ENCODE measurements around the gene COX20. TPM values are rescaled to one million over a fixed set of nuclear protein-coding genes. Genes with fewer than 3 reads are reported as not detected.

The COX20 gene
- total and polyA plus RNA-seq, 2 of the 13 experiments (the other 11 are each of a cell fraction or from before 2014, with no cell fraction given) = 34.4 to 95.8 TPM

DNA sequence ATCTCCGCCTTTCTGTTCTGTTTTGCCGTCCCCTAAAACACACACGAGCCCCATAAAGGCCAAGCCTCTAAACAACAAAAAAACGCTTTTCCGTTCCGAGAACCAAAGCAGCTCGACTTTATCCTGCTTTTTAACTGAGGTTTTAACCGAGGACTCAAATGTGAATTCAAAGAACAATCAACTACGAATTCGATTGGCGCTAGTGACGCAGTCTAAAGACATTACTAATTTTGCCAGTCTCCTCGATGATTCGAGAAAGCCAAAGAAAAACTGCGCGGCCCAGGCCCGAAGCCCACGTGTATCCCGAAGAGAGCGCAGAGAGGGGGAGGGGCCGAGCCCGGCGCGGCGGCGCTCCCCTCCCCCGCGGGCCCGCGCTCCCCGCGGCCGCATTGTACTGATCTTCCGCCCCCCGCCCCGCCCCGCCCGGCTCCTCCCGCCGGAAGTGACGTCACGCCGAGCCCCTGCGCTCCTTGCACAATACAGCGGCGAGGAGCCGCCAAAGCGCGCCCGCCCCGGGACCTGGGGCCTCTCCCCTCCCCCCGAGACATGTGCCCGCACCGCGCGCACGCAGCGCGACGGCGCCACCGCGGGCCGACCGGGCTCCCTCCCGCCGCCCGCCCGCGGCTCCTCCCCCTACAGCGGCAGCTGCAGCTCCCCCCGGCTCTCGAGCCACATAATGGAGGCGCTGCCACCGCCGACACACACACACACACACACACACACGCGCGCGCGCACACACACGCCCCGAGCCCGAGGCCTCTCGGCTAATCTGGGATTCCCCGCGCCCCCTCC lies 27.4 kb downstream of the COX20 start (continued):
- TF ChIP-seq, protein P1, sequence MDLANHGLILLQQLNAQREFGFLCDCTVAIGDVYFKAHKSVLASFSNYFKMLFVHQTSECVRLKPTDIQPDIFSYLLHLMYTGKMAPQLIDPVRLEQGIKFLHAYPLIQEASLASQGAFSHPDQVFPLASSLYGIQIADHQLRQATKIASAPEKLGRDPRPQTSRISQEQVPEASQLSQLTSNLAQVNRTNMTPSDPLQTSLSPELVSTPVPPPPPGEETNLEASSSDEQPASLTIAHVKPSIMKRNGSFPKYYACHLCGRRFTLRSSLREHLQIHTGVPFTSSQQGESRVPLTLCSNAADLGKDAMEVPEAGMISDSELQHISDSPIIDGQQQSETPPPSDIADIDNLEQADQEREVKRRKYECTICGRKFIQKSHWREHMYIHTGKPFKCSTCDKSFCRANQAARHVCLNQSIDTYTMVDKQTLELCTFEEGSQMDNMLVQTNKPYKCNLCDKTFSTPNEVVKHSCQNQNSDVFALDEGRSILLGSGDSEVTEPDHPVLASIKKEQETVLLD (CRISPR knock-in tag; IDR thresholded peaks at IDR 0.05; ENCODE audit: low read depth) = peak; percentile 99
- TF ChIP-seq, protein P2, sequence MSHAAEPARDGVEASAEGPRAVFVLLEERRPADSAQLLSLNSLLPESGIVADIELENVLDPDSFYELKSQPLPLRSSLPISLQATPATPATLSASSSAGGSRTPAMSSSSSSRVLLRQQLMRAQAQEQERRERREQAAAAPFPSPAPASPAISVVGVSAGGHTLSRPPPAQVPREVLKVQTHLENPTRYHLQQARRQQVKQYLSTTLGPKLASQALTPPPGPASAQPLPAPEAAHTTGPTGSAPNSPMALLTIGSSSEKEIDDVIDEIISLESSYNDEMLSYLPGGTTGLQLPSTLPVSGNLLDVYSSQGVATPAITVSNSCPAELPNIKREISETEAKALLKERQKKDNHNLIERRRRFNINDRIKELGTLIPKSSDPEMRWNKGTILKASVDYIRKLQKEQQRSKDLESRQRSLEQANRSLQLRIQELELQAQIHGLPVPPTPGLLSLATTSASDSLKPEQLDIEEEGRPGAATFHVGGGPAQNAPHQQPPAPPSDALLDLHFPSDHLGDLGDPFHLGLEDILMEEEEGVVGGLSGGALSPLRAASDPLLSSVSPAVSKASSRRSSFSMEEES (CRISPR knock-in tag; IDR thresholded peaks at IDR 0.05) = peak; percentile 32; the same call in 1 of the 2 replicates
- TF ChIP-seq HCFC1 (IDR thresholded peaks at IDR 0.05; ENCODE audit: low read depth, low read length) (0 out of 2 replicates have a peak, but pooled peaks have one; percentile 25), KLF12 (CRISPR knock-in tag; IDR thresholded peaks at IDR 0.05; ENCODE audit: borderline replicate concordance) (peak; percentile 78; the same call in 1 of the 2 replicates), RFX5 (IDR thresholded peaks at IDR 0.05; ENCODE audit: low read depth, low read length) (0 out of 2 replicates have a peak, but pooled peaks have one; percentile 19)
- TF ChIP-seq, protein P3, sequence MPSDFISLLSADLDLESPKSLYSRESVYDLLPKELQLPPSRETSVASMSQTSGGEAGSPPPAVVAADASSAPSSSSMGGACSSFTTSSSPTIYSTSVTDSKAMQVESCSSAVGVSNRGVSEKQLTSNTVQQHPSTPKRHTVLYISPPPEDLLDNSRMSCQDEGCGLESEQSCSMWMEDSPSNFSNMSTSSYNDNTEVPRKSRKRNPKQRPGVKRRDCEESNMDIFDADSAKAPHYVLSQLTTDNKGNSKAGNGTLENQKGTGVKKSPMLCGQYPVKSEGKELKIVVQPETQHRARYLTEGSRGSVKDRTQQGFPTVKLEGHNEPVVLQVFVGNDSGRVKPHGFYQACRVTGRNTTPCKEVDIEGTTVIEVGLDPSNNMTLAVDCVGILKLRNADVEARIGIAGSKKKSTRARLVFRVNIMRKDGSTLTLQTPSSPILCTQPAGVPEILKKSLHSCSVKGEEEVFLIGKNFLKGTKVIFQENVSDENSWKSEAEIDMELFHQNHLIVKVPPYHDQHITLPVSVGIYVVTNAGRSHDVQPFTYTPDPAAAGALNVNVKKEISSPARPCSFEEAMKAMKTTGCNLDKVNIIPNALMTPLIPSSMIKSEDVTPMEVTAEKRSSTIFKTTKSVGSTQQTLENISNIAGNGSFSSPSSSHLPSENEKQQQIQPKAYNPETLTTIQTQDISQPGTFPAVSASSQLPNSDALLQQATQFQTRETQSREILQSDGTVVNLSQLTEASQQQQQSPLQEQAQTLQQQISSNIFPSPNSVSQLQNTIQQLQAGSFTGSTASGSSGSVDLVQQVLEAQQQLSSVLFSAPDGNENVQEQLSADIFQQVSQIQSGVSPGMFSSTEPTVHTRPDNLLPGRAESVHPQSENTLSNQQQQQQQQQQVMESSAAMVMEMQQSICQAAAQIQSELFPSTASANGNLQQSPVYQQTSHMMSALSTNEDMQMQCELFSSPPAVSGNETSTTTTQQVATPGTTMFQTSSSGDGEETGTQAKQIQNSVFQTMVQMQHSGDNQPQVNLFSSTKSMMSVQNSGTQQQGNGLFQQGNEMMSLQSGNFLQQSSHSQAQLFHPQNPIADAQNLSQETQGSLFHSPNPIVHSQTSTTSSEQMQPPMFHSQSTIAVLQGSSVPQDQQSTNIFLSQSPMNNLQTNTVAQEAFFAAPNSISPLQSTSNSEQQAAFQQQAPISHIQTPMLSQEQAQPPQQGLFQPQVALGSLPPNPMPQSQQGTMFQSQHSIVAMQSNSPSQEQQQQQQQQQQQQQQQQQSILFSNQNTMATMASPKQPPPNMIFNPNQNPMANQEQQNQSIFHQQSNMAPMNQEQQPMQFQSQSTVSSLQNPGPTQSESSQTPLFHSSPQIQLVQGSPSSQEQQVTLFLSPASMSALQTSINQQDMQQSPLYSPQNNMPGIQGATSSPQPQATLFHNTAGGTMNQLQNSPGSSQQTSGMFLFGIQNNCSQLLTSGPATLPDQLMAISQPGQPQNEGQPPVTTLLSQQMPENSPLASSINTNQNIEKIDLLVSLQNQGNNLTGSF (CRISPR knock-in tag; IDR thresholded peaks at IDR 0.05) = peak; percentile 63
- TF ChIP-seq, protein P4, sequence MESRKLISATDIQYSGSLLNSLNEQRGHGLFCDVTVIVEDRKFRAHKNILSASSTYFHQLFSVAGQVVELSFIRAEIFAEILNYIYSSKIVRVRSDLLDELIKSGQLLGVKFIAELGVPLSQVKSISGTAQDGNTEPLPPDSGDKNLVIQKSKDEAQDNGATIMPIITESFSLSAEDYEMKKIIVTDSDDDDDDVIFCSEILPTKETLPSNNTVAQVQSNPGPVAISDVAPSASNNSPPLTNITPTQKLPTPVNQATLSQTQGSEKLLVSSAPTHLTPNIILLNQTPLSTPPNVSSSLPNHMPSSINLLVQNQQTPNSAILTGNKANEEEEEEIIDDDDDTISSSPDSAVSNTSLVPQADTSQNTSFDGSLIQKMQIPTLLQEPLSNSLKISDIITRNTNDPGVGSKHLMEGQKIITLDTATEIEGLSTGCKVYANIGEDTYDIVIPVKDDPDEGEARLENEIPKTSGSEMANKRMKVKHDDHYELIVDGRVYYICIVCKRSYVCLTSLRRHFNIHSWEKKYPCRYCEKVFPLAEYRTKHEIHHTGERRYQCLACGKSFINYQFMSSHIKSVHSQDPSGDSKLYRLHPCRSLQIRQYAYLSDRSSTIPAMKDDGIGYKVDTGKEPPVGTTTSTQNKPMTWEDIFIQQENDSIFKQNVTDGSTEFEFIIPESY (CRISPR knock-in tag; IDR thresholded peaks at IDR 0.05) = no peak

Data from HepG2 (cell line).